OCI-LY1 (cell line): ENCODE data around the gene TST.

Experiments used
- H2AFZ ChIP-seq: fragments of 200-600 bp; sonication (generic), shearing (Covaris generic); 2 replicates; pipeline ENCODE4 v1.6.0; 2014; ENCODE audit warnings: antibody characterized with exemption, mild to moderate bottlenecking, low read length
- H3F3A ChIP-seq: fragments of 200-600 bp; sonication (generic), shearing (Covaris generic); 2 replicates; pipeline ENCODE4 v1.6.0; 2014; ENCODE audit warnings: mild to moderate bottlenecking, antibody characterized with exemption, low read length, moderate library complexity; ENCODE audit not compliant: insufficient read depth
- H3K27ac ChIP-seq: fragments of 200-600 bp; sonication (generic); 2 replicates; pipeline ENCODE4 v1.5.1; 2014; ENCODE audit warnings: low read length, mixed run types, mild to moderate bottlenecking, low read depth; ENCODE audit not compliant: poor library complexity, severe bottlenecking
- H3K27me3 ChIP-seq: fragments of 200-600 bp; sonication (generic); 2 replicates; pipeline ENCODE4 v1.6.0; 2014; ENCODE audit warnings: antibody characterized with exemption, mild to moderate bottlenecking, low read length, moderate library complexity; ENCODE audit not compliant: insufficient read depth
- H3K36me3 ChIP-seq: fragments of 200-600 bp; sonication (generic); 2 replicates; pipeline ENCODE4 v1.6.1; 2014; ENCODE audit warnings: mild to moderate bottlenecking, antibody characterized with exemption, low read length, moderate library complexity, mixed read lengths; ENCODE audit not compliant: insufficient read depth
- H3K4me1 ChIP-seq: fragments of 200-600 bp; sonication (generic); 2 replicates; pipeline ENCODE4 v1.5.1; 2014; ENCODE audit warnings: mild to moderate bottlenecking, low read length, moderate library complexity; ENCODE audit not compliant: insufficient read depth, severe bottlenecking
- H3K4me2 ChIP-seq: fragments of 200-600 bp; sonication (generic), shearing (Covaris generic); 2 replicates; pipeline ENCODE4 v1.6.1; 2014; ENCODE audit warnings: low read length
- H3K4me3 ChIP-seq: fragments of 200-600 bp; sonication (generic); 2 replicates; pipeline ENCODE4 v1.5.1; 2014; ENCODE audit warnings: low read length, low read depth, mild to moderate bottlenecking, mixed read lengths; ENCODE audit not compliant: poor library complexity, severe bottlenecking
- H3K79me2 ChIP-seq: fragments of 200-600 bp; shearing (Covaris generic); 2 replicates; pipeline ENCODE4 v1.6.1; 2016; ENCODE audit warnings: mixed run types, low read length, mixed read lengths; ENCODE audit not compliant: insufficient read depth
- H3K9ac ChIP-seq: fragments of 200-600 bp; sonication (generic), shearing (Covaris generic); 2 replicates; pipeline ENCODE4 v1.6.1; 2014; ENCODE audit warnings: mild to moderate bottlenecking, low read length, mixed read lengths
- H3K9me2 ChIP-seq: fragments of 200-600 bp; sonication (generic), shearing (Covaris generic); 2 replicates; pipeline ENCODE4 v1.6.1; 2014; ENCODE audit warnings: low read depth, mild to moderate bottlenecking, low read length, mixed read lengths
- H3K9me3 ChIP-seq: fragments of 200-600 bp; shearing (Covaris generic); 2 replicates; pipeline ENCODE4 v1.6.1; 2014; ENCODE audit warnings: low read length, mixed read lengths
- H4K20me1 ChIP-seq: fragments of 200-600 bp; sonication (generic), shearing (Covaris generic); 2 replicates; pipeline ENCODE4 v1.6.0; 2016; ENCODE audit warnings: mild to moderate bottlenecking, low read length; ENCODE audit not compliant: insufficient read depth
- CTCF ChIP-seq: fragments of 200-600 bp; sonication (generic), shearing (Covaris generic); IDR thresholded peaks from 2 replicates; pipeline ENCODE4 v1.5.1; 2017; ENCODE audit warnings: mild to moderate bottlenecking, antibody characterized with exemption, low read length, moderate library complexity, mixed read lengths
- EZH2 ChIP-seq: fragments of 200-600 bp; sonication (generic), shearing (Covaris generic); IDR thresholded peaks from 2 replicates; pipeline ENCODE4 v1.8.0; 2017; ENCODE audit warnings: borderline replicate concordance, mixed run types, mild to moderate bottlenecking, antibody characterized with exemption, low read length, moderate library complexity, mixed read lengths

The TST gene

GRCh38 chr22:37012956-37013355, 6.3 kb downstream of the TST start:
- Histone ChIP-seq H3K9me3 (no peaks in the 10 kb centered on the region), H3K4me3 (no peak overlapping the region), H3K27ac (no peak overlapping the region), H3F3A (no peaks in the 10 kb centered on the region), H3K9me2 (no peaks in the 10 kb centered on the region), H3K9ac (no peak overlapping the region), H4K20me1 (no peaks in the 10 kb centered on the region), H3K4me2 (no peak overlapping the region), H2AFZ (no peak overlapping the region), H3K4me1 (no peaks in the 10 kb centered on the region), H3K79me2 (no peaks in the 10 kb centered on the region), H3K36me3 (no peaks in the 10 kb centered on the region), H3K27me3 (no peaks in the 10 kb centered on the region)
- no peak for TF ChIP-seq CTCF
- no peak for TF ChIP-seq EZH2

GRCh38 chr22:37012262-37012904, 6.9 kb downstream of the TST start:
- Histone ChIP-seq H3K9me2 (no peaks in the 10 kb centered on the region), H3K4me2 (no peak overlapping the region), H3K79me2 (no peaks in the 10 kb centered on the region), H3K4me3 (no peak overlapping the region), H3K4me1 (no peaks in the 10 kb centered on the region), H3K36me3 (no peaks in the 10 kb centered on the region), H3F3A (no peaks in the 10 kb centered on the region), H3K27me3 (no peaks in the 10 kb centered on the region), H3K9me3 (no peaks in the 10 kb centered on the region), H3K9ac (no peak overlapping the region), H4K20me1 (no peaks in the 10 kb centered on the region), H2AFZ (no peak overlapping the region), H3K27ac (no peak overlapping the region)
- no peak for TF ChIP-seq CTCF
- no peak for TF ChIP-seq EZH2

- Histone ChIP-seq H3K27ac (no peak overlapping the region), H3K9me2 (no peaks in the 10 kb centered on the region), H4K20me1 (no peaks in the 10 kb centered on the region), H3K4me2 (no peak overlapping the region), H3K9me3 (no peaks in the 10 kb centered on the region), H3K27me3 (no peaks in the 10 kb centered on the region), H2AFZ (no peak overlapping the region), H3K9ac (no peak overlapping the region), H3K4me3 (no peak overlapping the region), H3F3A (no peaks in the 10 kb centered on the region), H3K36me3 (no peaks in the 10 kb centered on the region), H3K79me2 (no peaks in the 10 kb centered on the region), H3K4me1 (no peaks in the 10 kb centered on the region)
- TF ChIP-seq EZH2: no peak
- TF ChIP-seq CTCF: no peak
Observed at GRCh38 chr22:37011472-37011871, 7.8 kb downstream of the TST start.
